H9 (cell line): Measurements from ENCODE around the gene KDM5B. TPM values are rescaled to one million over a fixed set of nuclear protein-coding genes. Genes with fewer than 3 reads are reported as not detected.
A peak's percentile ranks its signal among the peaks of the same experiment; 100 is the strongest.
"Not testable (repeated sequence)": the region's sequence is repeated elsewhere in the genome, so short reads cannot be mapped to it uniquely, and the experiment has no call there.

Experiments used
- DNase-seq: peaks from one replicate; pipeline ENCODE4 v3.0.0-alpha.2; 2017
- H2AFZ ChIP-seq: one replicate; pipeline ENCODE4 v1.6.1; 2013; ENCODE audit warnings: mild to moderate bottlenecking, low read length, control low read depth, moderate library complexity
- H2AK5ac ChIP-seq: 2 replicates; pipeline ENCODE4 v1.6.1; 2013; ENCODE audit warnings: low read length, control low read depth, mixed read lengths; ENCODE audit not compliant: insufficient read length
- H2BK120ac ChIP-seq: one replicate; pipeline ENCODE4 v1.6.1; 2013; ENCODE audit warnings: low read depth, mild to moderate bottlenecking, low read length, control low read depth, inconsistent platforms; ENCODE audit not compliant: poor library complexity, severe bottlenecking
- H2BK12ac ChIP-seq: 2 replicates; pipeline ENCODE4 v1.6.1; 2013; ENCODE audit warnings: low read length, control low read depth, mixed read lengths, low read depth; ENCODE audit not compliant: insufficient read length
- H2BK15ac ChIP-seq: 2 replicates; pipeline ENCODE4 v1.6.1; 2013; ENCODE audit warnings: low read depth, low read length, control low read depth
- H2BK20ac ChIP-seq: one replicate; pipeline ENCODE4 v1.6.1; 2013; ENCODE audit warnings: low read depth, mild to moderate bottlenecking, low read length, control low read depth, inconsistent platforms; ENCODE audit not compliant: poor library complexity, severe bottlenecking
- H2BK5ac ChIP-seq: 2 replicates; pipeline ENCODE4 v1.6.1; 2013; ENCODE audit warnings: low read length, control low read depth, mixed read lengths; ENCODE audit not compliant: insufficient read length
- H3K14ac ChIP-seq: 2 replicates; pipeline ENCODE4 v1.6.1; 2013; ENCODE audit warnings: low read length, control low read depth; ENCODE audit not compliant: insufficient read depth
- H3K18ac ChIP-seq: 2 replicates; pipeline ENCODE4 v1.6.1; 2013; ENCODE audit warnings: low read depth, mild to moderate bottlenecking, mixed read lengths, low read length, control low read depth; ENCODE audit not compliant: insufficient read length
- H3K23ac ChIP-seq: 2 replicates; pipeline ENCODE4 v1.6.1; 2013; ENCODE audit warnings: low read length, control low read depth, mixed read lengths, low read depth; ENCODE audit not compliant: insufficient read length
- H3K23me2 ChIP-seq: 2 replicates; pipeline ENCODE4 v1.6.1; 2013; ENCODE audit warnings: low read depth, mild to moderate bottlenecking, mixed read lengths, low read length, control low read depth; ENCODE audit not compliant: insufficient read length, poor library complexity, severe bottlenecking
- H3K27ac ChIP-seq: 2 replicates; pipeline ENCODE4 v1.5.1; 2013; ENCODE audit warnings: low read length, control low read depth, mixed read lengths, low read depth; ENCODE audit not compliant: insufficient read length
- H3K27me3 ChIP-seq: 2 replicates; pipeline ENCODE4 v1.6.1; 2013; ENCODE audit warnings: low read length, control low read depth, inconsistent platforms; ENCODE audit not compliant: insufficient read depth
- H3K4ac ChIP-seq: 2 replicates; pipeline ENCODE4 v1.6.1; 2013; ENCODE audit warnings: low read depth, mild to moderate bottlenecking, control low read depth, inconsistent platforms, low read length, moderate library complexity
- H3K4me1 ChIP-seq: 2 replicates; pipeline ENCODE4 v1.6.1; 2013; ENCODE audit warnings: low read length, control low read depth, inconsistent platforms; ENCODE audit not compliant: insufficient read depth
- H3K4me2 ChIP-seq: 2 replicates; pipeline ENCODE4 v1.6.1; 2013; ENCODE audit warnings: low read length, control low read depth, mixed read lengths; ENCODE audit not compliant: insufficient read length, insufficient read depth
- H3K56ac ChIP-seq: 2 replicates; pipeline ENCODE4 v1.6.1; 2013; ENCODE audit warnings: low read depth, mild to moderate bottlenecking, mixed read lengths, low read length, control low read depth; ENCODE audit not compliant: insufficient read length
- H3K79me1 ChIP-seq: 2 replicates; pipeline ENCODE4 v1.6.1; 2013; ENCODE audit warnings: low read depth, mild to moderate bottlenecking, moderate library complexity, low read length, control low read depth, inconsistent platforms; ENCODE audit not compliant: insufficient read depth, poor library complexity, severe bottlenecking
- H3K79me2 ChIP-seq: 2 replicates; pipeline ENCODE4 v1.6.1; 2013; ENCODE audit warnings: low read length, control low read depth, inconsistent platforms; ENCODE audit not compliant: insufficient read depth
- H3K9ac ChIP-seq: 2 replicates; pipeline ENCODE4 v1.6.1; 2013; ENCODE audit warnings: low read length, control low read depth, mixed read lengths; ENCODE audit not compliant: insufficient read length; ENCODE audit errors: extremely low read depth
- H3K9me3 ChIP-seq: one replicate; pipeline ENCODE4 v1.6.1; 2013; ENCODE audit warnings: low read depth, low read length, inconsistent platforms; ENCODE audit not compliant: control insufficient read depth
- H3T11ph ChIP-seq: one replicate; pipeline ENCODE4 v1.6.1; 2013; ENCODE audit warnings: mild to moderate bottlenecking, low read length, control low read depth, inconsistent platforms
- H4K20me1 ChIP-seq: one replicate; pipeline ENCODE4 v1.6.1; 2013; ENCODE audit not compliant: control insufficient read depth, insufficient read length, insufficient read depth
- H4K5ac ChIP-seq: 2 replicates; pipeline ENCODE4 v1.6.1; 2013; ENCODE audit warnings: low read depth, mild to moderate bottlenecking, mixed read lengths, low read length, control low read depth; ENCODE audit not compliant: insufficient read length
- H4K8ac ChIP-seq: replicated peaks from 2 replicates; pipeline ENCODE4 v1.6.1; 2013; ENCODE audit warnings: low read length, control low read depth, mixed read lengths, low read depth; ENCODE audit not compliant: insufficient read length
- H4K91ac ChIP-seq: 2 replicates; pipeline ENCODE4 v1.6.1; 2013; ENCODE audit warnings: low read depth, mild to moderate bottlenecking, moderate library complexity, mixed read lengths, low read length, control low read depth; ENCODE audit not compliant: insufficient read length
- H3K27ac Mint-ChIP-seq, 3 experiments: 2 replicates in 2 of 3; 3 replicates in 1 of 3; pipeline ENCODE4 v1.8.0; 2020 to 2021; ENCODE audit warnings: mixed read lengths in 3 of 3, mild to moderate bottlenecking in 1 of 3, moderate library complexity in 1 of 3
- H3K27me3 Mint-ChIP-seq: 2 replicates; pipeline ENCODE4 v1.8.0; 2021; ENCODE audit warnings: low read depth, mild to moderate bottlenecking, moderate library complexity, mixed read lengths
- H3K36me3 Mint-ChIP-seq, 3 experiments: 2 replicates in 2 of 3; 3 replicates in 1 of 3; pipeline ENCODE4 v1.8.0; 2020 to 2021; ENCODE audit warnings: low read depth in 3 of 3, mixed read lengths in 3 of 3; ENCODE audit not compliant: insufficient read depth in 1 of 3
- H3K4me1 Mint-ChIP-seq, 2 experiments: 2 replicates each; pipeline ENCODE4 v1.8.0; 2020; ENCODE audit warnings: mixed read lengths in 2 of 2
- H3K4me3 Mint-ChIP-seq, 2 experiments: 2 replicates in 1 of 2; 3 replicates in 1 of 2; pipeline ENCODE4 v1.8.0; 2020 to 2021; ENCODE audit warnings: mild to moderate bottlenecking in 2 of 2, mixed read lengths in 2 of 2, moderate library complexity in 1 of 2
- H3K9me3 Mint-ChIP-seq, 2 experiments: 2 replicates in 1 of 2; 3 replicates in 1 of 2; pipeline ENCODE4 v1.8.0; 2020; ENCODE audit warnings: mild to moderate bottlenecking in 2 of 2, mixed read lengths in 2 of 2, moderate library complexity in 1 of 2
- WGBS: extraction: QIAGEN DNeasy Blood & Tissue Kit; methylation state at CpG from one replicate; pipeline ENCODE4 v1.1.7; 2013; ENCODE audit warnings: missing lambda C conversion rate, low lambda C conversion rate, mixed read lengths; ENCODE audit not compliant: insufficient read length; ENCODE audit errors: extremely low coverage; 5-methylcytosine and 5-hydroxymethylcytosine counted together
- total RNA-seq: library from RNA; stranded (reverse); gene quantifications from 2 replicates; pipeline ENCODE4 v1.2.1, GENCODE V29; 2021
- TF ChIP-seq, protein P1 (sequence below): fragments of 200-600 bp; sonication (generic); conservative IDR thresholded peaks from 3 replicates; pipeline ENCODE4 v1.8.0; 2021; ENCODE audit warnings: antibody characterized with exemption, mild to moderate bottlenecking

Gene KDM5B
- total RNA-seq, 1 experiment from 2014 or later = 210 TPM

- no peak overlapping the region for H3K4me2 ChIP-seq
- no peak overlapping the region for H2BK5ac ChIP-seq
- TF ChIP-seq, protein P1, sequence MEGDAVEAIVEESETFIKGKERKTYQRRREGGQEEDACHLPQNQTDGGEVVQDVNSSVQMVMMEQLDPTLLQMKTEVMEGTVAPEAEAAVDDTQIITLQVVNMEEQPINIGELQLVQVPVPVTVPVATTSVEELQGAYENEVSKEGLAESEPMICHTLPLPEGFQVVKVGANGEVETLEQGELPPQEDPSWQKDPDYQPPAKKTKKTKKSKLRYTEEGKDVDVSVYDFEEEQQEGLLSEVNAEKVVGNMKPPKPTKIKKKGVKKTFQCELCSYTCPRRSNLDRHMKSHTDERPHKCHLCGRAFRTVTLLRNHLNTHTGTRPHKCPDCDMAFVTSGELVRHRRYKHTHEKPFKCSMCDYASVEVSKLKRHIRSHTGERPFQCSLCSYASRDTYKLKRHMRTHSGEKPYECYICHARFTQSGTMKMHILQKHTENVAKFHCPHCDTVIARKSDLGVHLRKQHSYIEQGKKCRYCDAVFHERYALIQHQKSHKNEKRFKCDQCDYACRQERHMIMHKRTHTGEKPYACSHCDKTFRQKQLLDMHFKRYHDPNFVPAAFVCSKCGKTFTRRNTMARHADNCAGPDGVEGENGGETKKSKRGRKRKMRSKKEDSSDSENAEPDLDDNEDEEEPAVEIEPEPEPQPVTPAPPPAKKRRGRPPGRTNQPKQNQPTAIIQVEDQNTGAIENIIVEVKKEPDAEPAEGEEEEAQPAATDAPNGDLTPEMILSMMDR = no peak
- no peak overlapping the region for H2BK120ac ChIP-seq
- no peak overlapping the region for H3K27ac Mint-ChIP-seq
- no peaks in the 10 kb centered on the region; a peak in 1 of 7 replicates for H3K36me3 Mint-ChIP-seq
- H3K27me3 Mint-ChIP-seq = no peaks in the 10 kb centered on the region
- no peak overlapping the region for H2AK5ac ChIP-seq
- no peaks in the 10 kb centered on the region for H3K79me2 ChIP-seq
- H3K4ac ChIP-seq = no peak overlapping the region
- H3K4me1 Mint-ChIP-seq = peaks cover 17 to 19% of the 10 kb centered on the region in 2 experiments
- H3K79me1 ChIP-seq = no peaks in the 10 kb centered on the region
- H3K9me3 Mint-ChIP-seq = no peaks in the 10 kb centered on the region; a peak in 1 of 5 replicates
- no peak overlapping the region for H4K8ac ChIP-seq
- H3K9ac ChIP-seq = no peak overlapping the region
- H3K56ac ChIP-seq = no peak overlapping the region
- no peak overlapping the region for H4K5ac ChIP-seq
- no peak overlapping the region for H3K27ac ChIP-seq
- H3K23me2 ChIP-seq = no peaks in the 10 kb centered on the region
- no peak overlapping the region for H2AFZ ChIP-seq
- no peak for DNase-seq
- H3K23ac ChIP-seq = no peak overlapping the region
- no peaks in the 10 kb centered on the region for H3K9me3 ChIP-seq
- no peak overlapping the region for H3T11ph ChIP-seq
- H4K91ac ChIP-seq = no peak overlapping the region
- no peaks in the 10 kb centered on the region; the same call in 1 of the 2 replicates for H3K4me1 ChIP-seq
- H3K18ac ChIP-seq = no peak overlapping the region
- no CpG with 5 or more reads among the region's 3 CpGs for WGBS
- H4K20me1 ChIP-seq = no peaks in the 10 kb centered on the region
- H2BK20ac ChIP-seq = no peak overlapping the region
- no peak overlapping the region for H3K14ac ChIP-seq
- H2BK15ac ChIP-seq = no peak overlapping the region
- no peak overlapping the region for H3K4me3 Mint-ChIP-seq
- no peaks in the 10 kb centered on the region for H3K27me3 ChIP-seq
- no peak overlapping the region for H2BK12ac ChIP-seq
Measured at GRCh38 chr1:202831906-202832305, 23.7 kb upstream of the KDM5B start.

- not testable (repeated sequence) for H4K5ac ChIP-seq, H4K91ac ChIP-seq, DNase-seq, H3K27me3 Mint-ChIP-seq, H3K9me3 Mint-ChIP-seq, H3K4me2 ChIP-seq, H4K20me1 ChIP-seq, H2AK5ac ChIP-seq, H3K79me2 ChIP-seq, H3K23ac ChIP-seq, H3K9ac ChIP-seq, H3K36me3 Mint-ChIP-seq, H3K4ac ChIP-seq, H3K23me2 ChIP-seq, H2BK15ac ChIP-seq, H3K27ac ChIP-seq, H3K27me3 ChIP-seq, H2BK12ac ChIP-seq, H3K79me1 ChIP-seq, H4K8ac ChIP-seq, H2BK20ac ChIP-seq, H3T11ph ChIP-seq, H3K4me1 ChIP-seq, H3K18ac ChIP-seq, H3K4me1 Mint-ChIP-seq, H3K56ac ChIP-seq, H2BK120ac ChIP-seq, H3K9me3 ChIP-seq, H2BK5ac ChIP-seq, H2AFZ ChIP-seq, H3K4me3 Mint-ChIP-seq, H3K14ac ChIP-seq
- WGBS = no CpG with 5 or more reads among the region's 9 CpGs
- H3K27ac Mint-ChIP-seq = peak overlapping the region in 1 of 3 experiments; percentile 79; a peak in 1 of 7 replicates
Measured at GRCh38 chr1:202829223-202829622, 21.0 kb upstream of the KDM5B start.
